Endothelial cell of umbilical vein (primary cell): Measurements from ENCODE around the gene SOX10. TPM values are rescaled to one million over a fixed set of nuclear protein-coding genes. Genes with fewer than 3 reads are reported as not detected.

Experiments used
- BruUV-seq: library from RNA; stranded (reverse); fragments of 400-500 nt; replicated peaks from 2 replicates; lab custom pipeline; 2021; lab: Mats Ljungman, UMichigan
- CTCF ChIA-PET: fragments of 300-600, 350-600 bp; sonication (Branson Sonifier 250); formaldehyde crosslinking; loops from one replicate; lab custom pipeline; 2021; ENCODE audit warnings: antibody characterized with exemption, inconsistent platforms; lab: Charles Lee
- POLR2A ChIA-PET: fragments of 300-600, 350-600 bp; sonication (Branson Sonifier 250); formaldehyde crosslinking; loops from one replicate; lab custom pipeline; 2021; ENCODE audit warnings: antibody characterized with exemption, inconsistent platforms; lab: Charles Lee
- DNase-seq: peaks from one replicate; pipeline ENCODE4 v3.0.0-alpha.2; 2011; ENCODE audit warnings: low read depth, low spot score
- FAIRE-seq: peaks from 2 replicates; lab custom pipeline; 2011; peaks lifted over from hg19 to GRCh38; lab: Jason Lieb, UNC
- H2AFZ ChIP-seq: 2 replicates; pipeline ENCODE4 v1.6.0; 2012; ENCODE audit warnings: low read depth, low read length, control low read depth, inconsistent platforms
- H3K27ac ChIP-seq: 2 replicates; pipeline ENCODE4 v1.5.1; 2011; ENCODE audit warnings: low read depth, mild to moderate bottlenecking, control low read depth, low read length, moderate library complexity; ENCODE audit not compliant: insufficient read depth
- H3K27me3 ChIP-seq, 2 experiments: 2 replicates each; pipeline versions ENCODE4 v1.6.0 to v1.6.1; 2011; ENCODE audit warnings: low read length in 2 of 2, mixed read lengths in 1 of 2; ENCODE audit not compliant: control insufficient read depth in 2 of 2, insufficient read depth in 2 of 2
- H3K36me3 ChIP-seq, 2 experiments: 2 replicates in 1 of 2; 3 replicates in 1 of 2; pipeline ENCODE4 v1.5.1; 2011; ENCODE audit warnings: low read length in 2 of 2, mild to moderate bottlenecking in 1 of 2, moderate library complexity in 1 of 2; ENCODE audit not compliant: control insufficient read depth in 2 of 2, insufficient read depth in 2 of 2; ENCODE audit errors: extremely low read depth in 1 of 2
- H3K4me1 ChIP-seq: 3 replicates; pipeline ENCODE4 v1.5.1; 2011; ENCODE audit warnings: mild to moderate bottlenecking, low read length; ENCODE audit not compliant: control insufficient read depth, insufficient read depth; ENCODE audit errors: extremely low read depth
- H3K4me2 ChIP-seq: 2 replicates; pipeline ENCODE4 v1.6.1; 2011; ENCODE audit warnings: low read length, control low read depth, mixed read lengths; ENCODE audit not compliant: insufficient read depth
- H3K4me3 ChIP-seq, 3 experiments: fragments of 200-600 bp in 1 of 3; sonication (generic), shearing (Covaris generic) in 1 of 3; replicated peaks in 1 of 3; 2 replicates each; pipeline ENCODE4 v1.5.1; 2011 to 2016; ENCODE audit warnings: control low read depth in 3 of 3, low read length in 3 of 3, mild to moderate bottlenecking in 2 of 3, inconsistent platforms in 1 of 3, low read depth in 1 of 3, moderate library complexity in 1 of 3; ENCODE audit not compliant: insufficient read depth in 1 of 3
- H3K79me2 ChIP-seq: 2 replicates; pipeline ENCODE4 v1.6.0; 2012; ENCODE audit warnings: low read length, inconsistent platforms; ENCODE audit not compliant: control insufficient read depth, insufficient read depth
- H3K9ac ChIP-seq: replicated peaks from 2 replicates; pipeline ENCODE3; 2011; ENCODE audit warnings: low read length, control low read depth; ENCODE audit not compliant: insufficient read depth; ENCODE audit errors: extremely low read depth
- H3K9me1 ChIP-seq: replicated peaks from 3 replicates; pipeline ENCODE4 v1.6.0; 2011; ENCODE audit warnings: mild to moderate bottlenecking, low read length; ENCODE audit not compliant: control insufficient read depth, insufficient read depth; ENCODE audit errors: extremely low read depth
- H3K9me3 ChIP-seq: replicated peaks from 2 replicates; pipeline ENCODE4 v1.5.1; 2012; ENCODE audit warnings: low read length, inconsistent platforms; ENCODE audit not compliant: control insufficient read depth, insufficient read depth
- H4K20me1 ChIP-seq: replicated peaks from 2 replicates; pipeline ENCODE3; 2011; ENCODE audit warnings: mild to moderate bottlenecking, low read length; ENCODE audit not compliant: control insufficient read depth, insufficient read depth; ENCODE audit errors: extremely low read depth
- CTCF ChIP-seq, 2 donors: IDR thresholded peaks; 1 replicate in 1 of 2; 2 replicates in 1 of 2; pipeline ENCODE4 v1.5.1; 2011; ENCODE audit warnings: low read length in 2 of 2, mild to moderate bottlenecking in 2 of 2, moderate library complexity in 2 of 2, control low read depth in 1 of 2, inconsistent platforms in 1 of 2, low read depth in 1 of 2; ENCODE audit not compliant: insufficient read depth in 1 of 2; ENCODE audit errors: extremely low read depth in 1 of 2
- EZH2 ChIP-seq: IDR thresholded peaks from 2 replicates; pipeline ENCODE4 v1.6.1; 2012; ENCODE audit warnings: borderline replicate concordance, low read depth, mild to moderate bottlenecking, moderate library complexity, low read length, inconsistent platforms; ENCODE audit not compliant: severe bottlenecking
- FOS ChIP-seq: IDR thresholded peaks from 2 replicates; pipeline ENCODE4 v1.6.1; 2011; ENCODE audit warnings: mild to moderate bottlenecking, low read length, moderate library complexity, borderline replicate concordance; ENCODE audit not compliant: insufficient read depth
- GATA2 ChIP-seq: IDR thresholded peaks from 2 replicates; pipeline ENCODE4 v1.7.0; 2011; ENCODE audit warnings: low read depth, mild to moderate bottlenecking, moderate library complexity, mixed read lengths, low read length; ENCODE audit not compliant: insufficient read length, insufficient read depth
- JUN ChIP-seq: IDR thresholded peaks from 2 replicates; pipeline ENCODE4 v1.6.1; 2011; ENCODE audit warnings: borderline replicate concordance, low read depth; ENCODE audit not compliant: insufficient read length, insufficient read depth
- MYC ChIP-seq: IDR thresholded peaks from one replicate; pipeline ENCODE4 v1.6.1; 2011; ENCODE audit warnings: mild to moderate bottlenecking, low read depth, low read length
- POLR2A ChIP-seq: IDR thresholded peaks from 2 replicates; pipeline ENCODE4 v1.6.1; 2012; ENCODE audit warnings: low read depth, mild to moderate bottlenecking, control low read depth, low read length
- POLR2AphosphoS5 ChIP-seq: IDR thresholded peaks from 2 replicates; pipeline ENCODE4 v1.6.1; 2012; ENCODE audit warnings: low read depth, mild to moderate bottlenecking, control low read depth, low read length, moderate library complexity; ENCODE audit not compliant: insufficient read depth
- dilution Hi-C: fragments of 300-500 bp; cut with MboI; formaldehyde crosslinking; loops from one replicate; pipeline ENCODE4 v1.15.0; 2019; ENCODE audit warnings: low sequenced_read_pairs; ENCODE audit not compliant: extremely low pct_ligation_motif_present
- intact Hi-C: fragments of 100-400 bp; cut with micrococcal nuclease; formaldehyde crosslinking; loops from one replicate; pipeline ENCODE4 v1.10.0; 2022
- polyA plus RNA-seq, 4 experiments: library from polyadenylated mRNA; depleted of rRNA in 3 of 4; stranded (reverse) in 3 of 4; unstranded in 1 of 4; fragments of >200 nt; gene quantifications; 2 replicates each; pipeline versions ENCODE4 v1.2.1 to v1.2.3, GENCODE V29; 2011 to 2012; ENCODE audit warnings: missing spikeins in 1 of 4
- total RNA-seq: library from RNA; stranded (reverse); gene quantifications from 2 replicates; pipeline ENCODE4 v1.2.3, GENCODE V29; 2021
- TF ChIP-seq, protein P1 (sequence below): IDR thresholded peaks from 2 replicates; pipeline ENCODE4 v1.6.1; 2011; ENCODE audit not compliant: insufficient read depth, insufficient read length

Gene SOX10
- total and polyA plus RNA-seq, 2 donors (not counting 3 experiments of a cell fraction or from before 2014, with no cell fraction given) = not detected

DNA sequence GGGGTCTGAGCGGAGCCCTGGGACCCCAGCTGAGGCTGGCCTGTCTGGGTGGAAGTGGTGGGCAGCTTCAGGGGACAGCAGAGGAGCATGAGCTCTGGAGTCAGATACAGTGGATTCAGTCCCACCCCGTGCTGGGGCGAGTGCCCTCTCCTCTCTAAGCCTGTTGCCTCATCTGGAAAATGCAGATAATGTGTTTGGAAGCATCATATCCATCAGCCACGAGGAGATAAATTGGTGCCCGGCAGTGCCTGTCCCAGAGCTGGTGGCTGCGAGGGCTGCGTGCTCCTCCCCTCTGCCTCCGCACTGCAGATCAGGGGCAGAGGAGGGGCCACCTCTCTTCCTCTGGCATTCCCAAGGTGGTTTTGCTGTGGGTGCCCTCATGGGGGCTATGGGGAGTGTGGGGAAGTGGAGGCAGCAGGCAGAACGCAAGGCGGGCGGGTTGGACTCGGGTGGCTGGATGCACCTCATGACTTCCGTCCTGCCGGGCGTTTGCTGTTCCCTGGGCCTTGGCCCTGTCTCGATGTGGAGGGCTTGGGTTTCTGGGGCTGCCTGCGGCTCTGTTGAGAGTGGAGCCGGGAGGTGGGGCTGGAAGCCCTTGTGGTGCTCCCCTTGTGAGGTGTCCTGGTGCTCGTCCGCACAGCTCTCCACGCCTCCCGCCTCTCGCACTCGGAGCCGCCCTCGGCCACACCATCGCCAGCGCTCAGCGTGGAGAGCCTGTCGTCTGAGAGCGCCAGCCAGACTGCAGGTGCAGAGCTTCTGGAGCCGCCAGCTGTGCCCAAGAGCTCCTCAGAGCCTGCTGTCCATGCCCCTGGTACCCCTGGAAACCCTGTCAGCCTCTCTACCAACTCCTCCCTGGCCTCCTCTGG, 57.4 kb downstream of the SOX10 start:
- intact Hi-C loops (no loop called here), dilution Hi-C loops (no loop called here)
- CTCF ChIA-PET = no interaction called here
- DNase-seq (no peak), FAIRE-seq (no peak)
- no peak overlapping the region for H3K4me3 ChIP-seq
- POLR2A ChIA-PET = interaction anchor here (0.5 kb wide), 1 partner anchor 169 kb away, joined by 3 read pairs; no protein-coding TSS in a partner anchor
- H3K27me3 ChIP-seq = no peaks in the 10 kb centered on the region
- no peak overlapping the region for H3K27ac ChIP-seq
- H4K20me1 ChIP-seq = no peaks in the 10 kb centered on the region
- no peak overlapping the region for H3K4me2 ChIP-seq
- BruUV-seq = no TSS peak
- H2AFZ ChIP-seq = no peak overlapping the region
- H3K79me2 ChIP-seq = no peaks in the 10 kb centered on the region
- H3K9ac ChIP-seq = no peak overlapping the region
- H3K4me1 ChIP-seq = peaks cover 15% of the 10 kb centered on the region
- H3K9me3 ChIP-seq = no peaks in the 10 kb centered on the region
- no peaks in the 10 kb centered on the region for H3K9me1 ChIP-seq
- H3K36me3 ChIP-seq = peaks cover 5 to 33% of the 10 kb centered on the region in 2 experiments
- TF ChIP-seq GATA2 (no peak), POLR2A (no peak), FOS (no peak), POLR2AphosphoS5 (no peak), JUN (no peak), CTCF (IDR thresholded peaks at IDR 0.05; ENCODE audit: extremely low read depth in 1 of 2, insufficient read depth in 1 of 2, low read depth in 1 of 2, low read length in 2 of 2) (no peak), MYC (no peak), EZH2 (no peak)
- TF ChIP-seq, protein P1, sequence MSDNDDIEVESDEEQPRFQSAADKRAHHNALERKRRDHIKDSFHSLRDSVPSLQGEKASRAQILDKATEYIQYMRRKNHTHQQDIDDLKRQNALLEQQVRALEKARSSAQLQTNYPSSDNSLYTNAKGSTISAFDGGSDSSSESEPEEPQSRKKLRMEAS = no peak
